GM21786 (cell line): ENCODE data around the gene GNG2.

ENCODE experiments used
- ATAC-seq: cut with Tn5 transposase; IDR thresholded peaks from one replicate; pipeline ENCODE4 v1.9.1; 2021; ENCODE audit not compliant: unreplicated experiment

Gene GNG2

DNA sequence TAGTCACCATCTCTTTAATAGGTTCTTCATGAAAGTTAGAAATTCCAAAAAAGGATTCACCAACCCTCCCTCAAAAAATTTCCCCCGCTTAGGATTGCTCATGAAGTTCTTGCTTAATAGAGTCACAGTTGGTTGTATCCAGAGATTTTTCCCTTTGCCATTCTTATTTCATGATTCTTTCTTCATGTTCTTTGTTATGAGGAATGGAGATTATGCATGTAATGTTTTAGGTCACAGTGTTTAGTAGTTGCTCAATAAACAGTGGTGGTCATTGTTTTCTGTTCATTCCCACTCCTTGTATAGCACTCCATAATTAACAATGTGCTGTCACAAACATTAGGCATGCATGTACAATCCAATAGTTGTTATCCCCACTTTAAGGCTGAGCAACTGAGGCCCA, 77.7 kb downstream of the GNG2 start:
- ATAC-seq: no peak

DNA sequence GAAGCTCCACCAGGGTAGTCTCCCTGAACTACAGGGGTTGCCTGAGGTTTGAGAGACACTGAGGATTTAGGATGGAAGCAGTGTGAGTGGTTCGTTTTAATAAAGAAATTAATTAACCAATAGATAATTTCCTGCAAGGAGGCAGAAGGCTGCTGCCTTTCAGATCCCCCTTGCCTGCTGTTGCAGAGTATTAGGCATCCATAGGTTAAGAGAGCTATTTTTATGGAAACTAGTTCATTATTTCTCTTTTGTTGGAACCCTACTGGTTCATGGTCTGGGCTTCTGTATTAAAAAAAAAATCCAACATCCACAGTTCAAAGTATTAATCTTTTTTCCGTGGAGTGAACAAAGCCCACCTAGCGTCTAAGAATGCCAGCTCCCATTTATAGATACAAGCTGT, 78.4 kb downstream of the GNG2 start:
- ATAC-seq: no peak

DNA sequence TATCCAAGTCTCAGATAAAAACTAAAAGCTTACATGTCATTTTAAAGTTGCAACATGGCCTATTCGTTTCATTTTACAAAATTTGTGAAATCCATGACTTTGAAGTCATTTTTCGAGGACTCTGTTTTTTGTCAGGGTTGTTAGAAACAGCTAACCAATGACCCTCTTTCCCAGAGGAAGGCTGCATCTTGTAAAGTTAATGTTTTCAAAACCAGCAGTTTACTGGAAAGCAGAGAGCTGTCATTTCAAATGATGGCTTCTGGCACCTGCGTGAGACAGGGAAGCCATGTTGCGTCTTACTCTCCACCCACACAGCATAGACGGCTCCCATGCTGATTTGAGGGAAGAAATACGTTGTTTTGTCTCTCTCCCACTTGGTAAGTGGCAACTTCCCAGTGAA, 78.8 kb downstream of the GNG2 start:
- no peak for ATAC-seq

DNA sequence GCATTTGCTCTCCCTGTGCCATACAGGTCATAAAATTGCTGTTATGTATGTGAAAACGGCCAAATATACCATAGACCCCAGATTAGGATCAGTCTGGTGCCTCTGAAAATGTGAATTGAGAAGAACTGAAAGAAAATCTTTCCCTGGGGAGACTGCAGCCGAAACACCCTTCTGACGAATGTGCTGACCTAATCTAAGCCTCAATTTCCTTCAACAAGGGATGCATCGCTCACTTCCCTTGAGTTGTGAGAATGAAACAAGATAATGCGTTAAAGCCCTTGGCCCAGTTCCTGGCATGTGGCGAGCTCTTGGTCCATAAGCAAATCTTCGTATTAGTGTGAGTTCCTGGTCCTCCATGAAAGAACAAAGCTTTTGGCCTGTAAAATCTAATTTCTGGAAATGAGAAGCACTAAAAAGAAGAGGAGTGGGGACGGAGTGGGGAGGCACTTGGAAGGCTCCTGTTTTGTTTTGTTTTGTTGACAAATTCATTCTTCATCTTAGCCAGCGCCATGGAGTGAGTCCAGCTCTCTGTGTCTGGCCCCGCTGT, 79.4 kb downstream of the GNG2 start:
- ATAC-seq: peak; percentile 61

DNA sequence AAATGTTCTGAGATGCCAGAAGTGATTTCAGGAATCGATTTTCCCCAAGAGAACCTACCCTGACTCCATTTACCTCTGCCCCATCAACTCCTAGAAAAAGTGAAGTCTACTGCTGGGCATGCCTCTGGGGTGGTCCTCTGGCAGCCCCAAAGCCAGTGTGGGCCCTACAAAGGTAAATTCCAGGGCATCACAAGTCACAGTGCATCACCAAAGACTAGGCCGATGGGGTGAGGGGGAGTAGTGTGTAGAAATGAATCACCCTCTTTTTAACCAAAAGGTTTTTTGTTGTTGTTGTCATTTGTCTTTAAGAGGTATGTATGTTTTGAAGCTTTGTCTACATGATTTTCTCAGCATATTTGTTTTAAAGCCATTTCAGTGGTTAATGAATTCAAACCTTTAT, 82.6 kb downstream of the GNG2 start:
- no peak for ATAC-seq

DNA sequence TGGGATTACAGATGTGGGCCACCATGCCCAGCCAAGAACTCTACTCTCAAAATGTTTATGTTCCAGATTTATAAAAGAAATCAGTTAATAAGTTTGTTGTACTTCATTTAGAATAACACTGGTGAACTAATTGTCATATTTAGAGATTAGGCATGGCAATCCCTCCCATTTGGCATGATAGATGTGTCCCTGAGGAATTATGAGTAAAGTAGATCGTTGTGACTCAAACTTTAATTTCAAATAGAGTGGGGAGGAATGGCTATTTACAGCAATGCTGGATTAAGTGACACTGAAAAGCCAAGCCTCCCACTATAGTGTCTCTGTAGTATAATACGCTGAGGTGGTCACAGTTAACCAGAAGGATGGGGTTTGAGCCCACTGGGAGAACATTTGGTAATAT, 89.6 kb downstream of the GNG2 start:
- no peak for ATAC-seq

DNA sequence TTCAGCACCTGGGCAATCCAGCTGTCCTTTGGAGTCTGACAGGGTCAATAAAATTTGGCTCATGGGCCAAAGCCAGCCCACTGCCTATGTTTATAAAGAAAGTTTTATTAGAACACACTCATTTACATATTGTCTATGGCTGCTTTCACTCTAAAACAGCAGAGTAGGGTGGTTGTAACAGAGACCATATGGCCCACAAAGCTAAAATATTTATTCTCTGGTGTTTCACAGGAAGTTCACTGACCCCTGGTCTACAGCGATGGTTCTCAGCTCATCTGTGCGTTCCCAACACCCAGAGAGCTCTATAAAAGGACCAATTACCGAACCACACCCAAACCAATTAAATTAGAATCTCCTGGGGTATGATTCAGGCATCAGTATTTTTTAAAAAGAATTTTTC, 91.2 kb downstream of the GNG2 start:
- no peak for ATAC-seq

DNA sequence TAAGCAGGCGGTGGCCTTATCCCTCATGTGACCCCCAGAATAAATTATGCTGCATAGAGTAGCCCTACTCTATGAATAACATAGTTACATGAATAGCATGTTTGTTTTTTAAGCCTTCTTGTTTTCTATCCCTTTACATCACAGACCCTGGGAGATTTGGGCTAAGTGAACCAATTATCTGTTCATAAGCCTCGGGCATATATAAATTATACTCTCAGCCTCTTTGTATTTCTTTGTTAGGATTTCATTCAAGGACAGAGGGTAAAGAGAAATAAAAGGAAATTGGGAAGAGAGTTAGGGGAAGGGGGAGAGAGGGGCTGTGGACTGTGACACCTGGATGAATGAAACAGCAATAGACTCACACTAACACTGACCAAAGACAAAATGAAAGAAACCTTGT, 93.6 kb downstream of the GNG2 start:
- no peak for ATAC-seq

DNA sequence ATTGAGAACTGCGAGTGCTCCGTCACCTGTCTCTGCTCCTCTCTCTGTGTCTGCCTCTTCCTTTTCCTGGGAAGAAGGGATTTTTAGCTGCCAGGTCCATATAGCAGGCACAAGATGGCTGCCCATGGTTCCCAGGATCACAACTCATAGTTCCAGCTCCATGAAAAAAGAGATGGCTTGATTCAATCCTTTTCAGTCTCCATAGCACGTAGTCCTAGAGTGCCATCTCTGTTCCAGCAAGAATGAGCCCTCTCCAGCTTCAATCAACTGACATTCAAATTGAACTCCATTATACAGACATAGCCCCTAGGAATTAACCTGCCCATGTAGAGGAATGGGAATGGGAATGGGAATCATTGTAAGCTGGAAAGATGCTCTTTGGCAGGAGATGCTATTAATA, 94.2 kb downstream of the GNG2 start:
- no peak for ATAC-seq

DNA sequence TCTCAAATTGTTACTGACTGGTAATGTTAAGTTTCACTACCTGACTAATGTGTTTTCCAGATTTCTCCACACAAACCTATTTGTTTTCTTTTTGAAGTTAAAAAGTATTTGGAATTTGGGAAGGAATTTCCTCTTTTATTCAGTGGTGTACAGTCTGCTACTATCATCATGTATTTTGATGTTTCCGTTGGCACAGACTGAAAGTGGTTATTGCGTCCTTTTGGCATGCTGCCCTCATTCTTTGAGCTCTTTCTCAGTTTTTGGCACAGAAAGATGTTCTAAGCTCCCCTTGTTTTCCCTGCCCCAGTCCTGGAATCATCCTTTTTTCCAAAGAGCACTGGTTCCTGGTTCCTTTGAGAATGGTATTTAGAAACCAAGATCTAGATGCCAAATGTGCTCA, 97.5 kb downstream of the GNG2 start:
- no peak for ATAC-seq

DNA sequence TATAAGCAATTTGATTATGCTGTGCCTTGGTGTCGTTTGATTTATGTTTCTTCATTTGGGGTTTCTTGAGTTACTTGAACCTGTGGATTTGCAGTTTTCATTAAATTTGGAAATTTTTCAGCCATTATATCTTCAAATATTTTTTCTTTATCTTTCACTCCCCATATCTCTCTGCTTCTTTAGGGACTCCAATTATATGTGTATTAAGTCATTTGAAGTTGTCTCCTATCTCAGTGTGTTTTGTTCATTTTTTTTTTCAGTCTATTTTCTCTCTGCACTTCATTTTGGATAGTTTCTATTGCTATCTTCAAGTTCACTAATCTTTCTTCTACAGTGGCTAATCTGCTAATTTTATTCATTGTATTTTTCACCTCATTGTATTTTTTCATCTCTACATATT, 99.5 kb downstream of the GNG2 start:
- ATAC-seq: no peak

DNA sequence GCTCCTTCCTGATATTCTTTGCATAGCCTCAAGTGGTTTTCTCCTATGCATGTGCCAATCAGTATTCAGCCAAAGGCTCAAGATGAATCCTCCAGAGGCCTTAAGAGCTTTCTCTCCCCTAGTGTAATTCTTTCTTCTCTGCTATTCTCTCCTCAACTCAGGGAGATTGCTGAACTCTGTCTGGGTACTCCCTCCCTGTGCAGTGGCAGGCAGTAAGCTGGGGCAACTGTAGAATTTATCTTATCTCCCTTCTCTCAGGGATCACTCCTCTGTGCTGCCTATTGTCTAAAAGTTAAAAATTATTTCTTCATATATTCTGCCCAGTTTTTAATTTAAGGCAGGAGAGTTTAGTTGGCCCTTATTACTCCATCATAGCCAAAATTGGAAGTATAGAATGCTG, 100.5 kb downstream of the GNG2 start:
- ATAC-seq: no peak

DNA sequence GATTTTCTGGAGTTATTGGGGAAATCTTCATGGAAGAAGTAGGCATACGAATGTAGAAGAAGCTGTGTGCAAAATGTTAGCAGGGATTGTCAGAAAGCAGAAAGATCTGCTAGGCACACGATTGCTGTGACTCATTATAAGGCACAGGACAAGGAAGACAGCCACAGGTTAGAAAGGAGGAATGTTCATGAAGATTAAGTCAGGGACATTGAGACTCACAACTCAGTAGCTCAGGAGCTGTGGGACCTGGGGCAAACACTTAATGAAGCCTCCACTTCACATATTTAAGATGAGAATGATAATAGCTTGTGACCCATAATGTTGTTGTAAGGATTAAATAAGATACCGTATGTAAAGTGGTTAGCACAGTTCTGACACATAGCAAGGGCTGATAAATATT, 102.3 kb downstream of the GNG2 start:
- ATAC-seq: no peak

DNA sequence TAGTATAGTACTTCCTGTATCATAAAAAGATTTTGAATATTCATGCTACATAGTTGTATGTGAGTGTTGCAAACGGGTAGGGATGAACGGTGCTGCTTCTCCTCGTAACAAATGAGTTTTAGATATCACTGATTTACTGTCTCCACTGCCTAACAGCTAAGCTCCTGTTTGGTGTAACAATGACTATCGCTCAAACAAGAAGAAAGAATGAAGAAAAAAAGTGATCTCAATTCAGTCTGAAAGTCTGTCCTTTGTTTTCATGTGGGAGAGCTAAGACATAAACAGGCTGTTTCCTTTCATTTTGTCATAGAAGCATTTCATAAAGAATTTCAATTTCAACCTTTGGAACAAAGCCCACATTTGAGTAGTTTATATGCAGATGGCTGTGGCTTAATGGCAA, 102.9 kb downstream of the GNG2 start:
- no peak for ATAC-seq

DNA sequence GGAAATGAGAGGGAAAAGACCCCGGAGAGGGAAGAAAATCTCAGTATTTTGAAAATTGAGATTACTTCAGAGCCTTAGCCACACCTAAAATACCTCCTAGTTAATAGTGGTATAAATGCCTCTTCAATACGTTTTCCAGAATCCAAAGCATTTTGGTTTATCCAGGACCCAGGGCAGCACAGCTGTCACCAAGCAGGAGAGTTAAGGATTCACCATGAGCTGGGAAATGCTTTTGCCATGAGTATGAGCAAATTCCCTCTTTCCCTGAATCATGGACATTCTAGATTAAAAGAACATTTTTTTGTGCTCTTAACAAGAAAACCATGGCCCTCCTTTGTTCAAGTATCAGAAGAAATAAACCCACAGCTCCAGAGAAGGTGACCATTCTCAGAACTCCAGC, 107.1 kb downstream of the GNG2 start:
- ATAC-seq: no peak

DNA sequence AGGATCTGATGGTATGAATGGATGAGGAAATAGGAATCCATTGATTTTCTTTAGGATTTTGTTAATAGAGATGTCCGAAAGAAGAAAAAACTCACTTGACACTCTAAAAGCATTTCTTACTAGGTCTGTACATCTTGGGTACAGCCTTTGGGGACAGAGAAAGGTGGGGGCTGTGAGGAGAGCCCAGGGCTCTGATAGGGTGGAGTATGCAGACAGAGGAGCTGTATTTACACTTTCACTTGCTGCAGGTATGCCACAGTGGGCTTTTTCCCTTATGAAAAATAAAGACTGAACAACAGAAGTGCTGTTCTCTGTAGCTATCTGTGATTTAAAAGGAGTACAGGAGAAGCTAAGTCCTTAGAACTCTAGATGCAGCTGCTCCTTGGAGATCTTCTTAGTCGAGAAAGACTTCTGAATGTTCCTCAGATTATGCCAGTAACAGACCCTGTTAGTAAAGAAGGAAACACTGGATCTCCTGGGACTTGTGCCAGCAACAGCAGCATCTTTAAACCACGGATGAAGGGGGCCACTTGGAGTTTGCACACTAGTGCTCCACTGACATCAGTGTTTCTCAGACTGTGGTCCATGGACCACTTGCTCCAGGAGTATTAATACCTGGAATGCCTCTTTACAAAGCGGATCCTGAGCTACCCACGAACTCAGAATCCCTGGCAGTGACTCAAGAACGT, 109.6 kb downstream of the GNG2 start:
- ATAC-seq: no peak

DNA sequence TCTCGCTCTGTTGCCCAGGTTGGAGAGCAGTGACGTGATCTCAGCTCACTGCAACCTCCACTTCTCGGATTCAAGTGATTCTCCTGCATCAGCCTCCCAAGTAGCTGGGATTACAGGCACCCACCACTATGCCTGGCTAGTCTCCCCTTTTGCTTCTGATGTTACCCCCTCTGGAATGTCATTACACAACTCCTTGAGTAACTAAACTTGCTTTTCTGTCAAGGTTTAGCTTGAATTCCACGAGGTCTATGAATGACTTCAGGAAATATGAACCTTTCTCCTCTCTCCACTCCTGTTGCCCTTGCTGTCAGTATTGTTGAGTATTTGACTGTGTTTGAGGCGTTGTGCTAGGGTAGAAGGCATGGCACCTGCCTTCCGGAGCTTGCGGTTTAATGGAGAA, 112.2 kb downstream of the GNG2 start:
- no peak for ATAC-seq

DNA sequence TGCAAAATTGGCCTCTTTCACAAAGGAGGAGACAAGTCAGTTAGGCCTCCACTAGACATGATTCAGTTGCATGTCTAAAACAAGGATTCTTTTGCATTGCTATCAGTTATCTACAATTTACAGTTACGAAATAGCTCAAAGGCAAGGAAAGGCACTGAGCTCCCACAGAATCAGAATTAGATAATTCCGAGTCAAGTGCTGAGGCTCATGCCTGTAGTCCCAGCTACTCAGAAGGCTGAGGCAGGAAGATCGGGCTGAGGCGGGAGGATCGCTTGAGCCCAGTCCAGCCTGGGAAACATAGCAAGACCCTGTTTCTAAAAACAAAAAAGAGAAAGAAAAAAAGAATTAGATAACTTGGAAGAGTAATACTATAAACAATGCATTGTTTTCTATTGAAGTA, 116.7 kb downstream of the GNG2 start:
- no peak for ATAC-seq

DNA sequence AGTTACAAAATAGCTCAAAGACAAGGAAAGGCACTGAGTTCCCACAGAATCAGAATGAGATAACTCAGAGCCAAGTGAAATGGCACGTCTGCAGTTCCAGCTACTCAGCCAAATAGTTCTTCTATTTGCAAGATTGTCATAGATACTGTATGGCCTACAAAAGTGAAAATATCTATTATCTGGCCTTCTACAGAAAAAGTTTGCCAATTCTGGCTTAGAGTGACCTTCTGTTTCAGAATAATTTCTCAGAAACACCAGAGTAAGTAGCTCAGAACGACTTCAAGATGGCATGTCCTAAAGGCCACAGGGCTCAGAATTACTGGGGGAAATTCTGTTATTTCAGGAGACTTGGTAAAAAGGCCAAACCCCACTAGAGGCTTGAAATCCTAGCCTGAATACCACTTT, 118.3 kb downstream of the GNG2 start:
- no peak for ATAC-seq

DNA sequence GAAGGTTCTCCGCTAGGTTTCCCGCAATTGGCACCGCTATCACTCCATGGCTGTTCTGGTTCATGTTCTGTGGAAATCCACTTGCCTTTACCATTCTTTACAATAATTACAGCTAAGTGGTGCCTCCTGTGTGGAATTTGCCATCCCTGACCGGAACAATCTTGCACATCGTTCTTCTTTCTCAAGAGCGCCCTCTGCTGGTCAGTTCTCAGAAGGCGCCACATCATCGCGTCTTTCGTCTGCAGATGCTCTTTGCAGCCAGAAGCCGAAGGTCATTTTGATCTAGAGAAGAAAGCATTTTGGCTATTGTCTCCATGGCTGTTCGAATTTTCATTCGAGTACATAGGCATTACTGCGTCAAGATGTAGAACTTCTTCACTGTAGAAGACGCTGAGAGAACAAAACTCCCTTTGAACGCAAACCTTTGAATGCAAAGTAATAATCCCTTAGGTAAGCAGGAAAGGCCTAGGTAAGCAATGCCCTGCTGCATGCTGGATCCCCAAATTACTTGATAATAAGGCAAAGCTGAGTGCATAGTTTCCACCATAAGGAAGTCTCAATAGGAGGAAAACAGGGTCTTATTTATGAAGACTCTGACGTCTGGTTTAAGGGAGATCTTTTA, 118.8 kb downstream of the GNG2 start:
- ATAC-seq: peak; percentile 74

DNA sequence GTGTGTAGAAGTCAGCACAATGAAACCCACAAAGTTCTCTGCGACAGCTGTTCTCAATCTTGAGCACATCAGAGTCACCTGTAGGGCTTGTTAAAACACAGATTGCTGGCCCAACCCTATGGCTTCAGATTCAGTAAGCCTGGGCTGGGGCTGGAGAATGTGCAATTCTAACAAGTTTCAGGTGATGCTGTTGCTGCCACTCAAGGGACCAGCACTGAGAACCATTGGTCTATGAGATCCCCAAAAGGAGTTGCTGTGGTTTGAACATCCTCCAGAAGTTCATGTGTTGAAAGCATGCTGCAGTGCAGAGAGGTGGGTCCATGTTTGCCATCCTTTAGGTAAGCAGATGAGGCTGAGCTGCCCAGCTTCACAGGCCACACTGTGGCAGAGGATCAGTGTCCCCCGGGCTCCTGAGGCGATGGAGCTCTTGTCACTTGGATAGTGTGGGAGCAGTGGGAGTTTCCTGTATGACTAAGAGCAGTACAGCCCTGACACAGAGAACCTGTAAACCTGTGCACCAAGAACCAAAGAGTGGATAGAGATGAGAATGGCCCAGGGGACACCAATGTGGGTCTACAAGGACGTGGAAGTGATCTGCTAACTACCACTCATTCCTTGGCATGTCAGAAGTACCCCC, 120.9 kb downstream of the GNG2 start:
- ATAC-seq: peak; percentile 41

DNA sequence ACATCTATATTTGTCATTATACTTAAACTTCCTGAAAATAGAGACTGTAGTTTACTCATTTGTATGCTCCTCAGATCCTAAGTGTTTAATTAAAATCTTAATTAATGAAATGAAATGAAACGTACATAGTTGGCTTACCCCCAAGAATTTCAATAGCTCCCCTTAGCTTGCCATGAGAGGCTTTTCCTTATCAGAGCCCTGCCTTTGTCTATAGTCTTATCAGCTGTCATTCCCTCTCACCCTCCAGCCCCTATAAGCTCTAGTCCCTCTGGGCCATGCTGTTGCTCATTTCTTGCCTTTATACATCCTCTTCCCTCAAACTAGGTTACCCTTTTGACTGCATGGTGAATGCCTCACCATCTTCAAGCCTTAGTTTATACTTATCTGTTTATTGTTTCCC, 127.8 kb downstream of the GNG2 start:
- ATAC-seq: no peak
